WTC11 (cell line): ENCODE results near the gene CCL2. TPM values are rescaled to one million over a fixed set of nuclear protein-coding genes. Genes with fewer than 3 reads are reported as not detected.

ENCODE experiments used
- ATAC-seq: fragments of 200-7000 bp; cut with Tn5 transposase; 2 replicates; pipeline ENCODE4 v1.10.0; 2021; ENCODE audit warnings: mild to moderate bottlenecking, moderate library complexity
- CTCF ChIA-PET: fragments of 300-600 bp; sonication (Branson Sonifier 250); formaldehyde crosslinking; loops from one replicate; lab custom pipeline; 2021; ENCODE audit warnings: antibody characterized with exemption; lab: Charles Lee
- POLR2A ChIA-PET: fragments of 350-600 bp; sonication (Branson Sonifier 250); formaldehyde crosslinking; loops from one replicate; lab custom pipeline; 2021; ENCODE audit warnings: antibody characterized with exemption; lab: Charles Lee
- DNase-seq: peaks from one replicate; pipeline ENCODE4 v3.0.0; 2021; ENCODE audit warnings: low spot score
- H3K27ac Mint-ChIP-seq: 2 replicates; pipeline ENCODE4 v1.8.0; 2021; ENCODE audit warnings: mixed read lengths
- H3K27me3 Mint-ChIP-seq: 2 replicates; pipeline ENCODE4 v1.8.0; 2021; ENCODE audit warnings: low read depth, mild to moderate bottlenecking, moderate library complexity, mixed read lengths
- H3K36me3 Mint-ChIP-seq: 2 replicates; pipeline ENCODE4 v1.8.0; 2021; ENCODE audit warnings: mixed read lengths
- H3K4me1 Mint-ChIP-seq: 2 replicates; pipeline ENCODE4 v1.8.0; 2022; ENCODE audit warnings: mixed read lengths
- H3K4me3 Mint-ChIP-seq: 2 replicates; pipeline ENCODE4 v1.8.0; 2021; ENCODE audit warnings: mild to moderate bottlenecking, moderate library complexity, mixed read lengths
- H3K9me3 Mint-ChIP-seq: 2 replicates; pipeline ENCODE4 v1.8.0; 2021; ENCODE audit warnings: mixed read lengths
- ATF6 ChIP-seq: sonication (generic); formaldehyde crosslinking; IDR thresholded peaks from 2 replicates; pipeline ENCODE4 v1.8.1; 2023; ENCODE audit warnings: mild to moderate bottlenecking, missing genetic modification reagents
- CBFB ChIP-seq: sonication (generic); formaldehyde crosslinking; IDR thresholded peaks from 2 replicates; pipeline ENCODE4 v1.8.1; 2022; ENCODE audit warnings: mild to moderate bottlenecking, low read depth, missing genetic modification reagents
- CREB1 ChIP-seq: sonication (generic); formaldehyde crosslinking; IDR thresholded peaks from 2 replicates; pipeline ENCODE4 v1.8.0; 2023; ENCODE audit warnings: mild to moderate bottlenecking, missing genetic modification reagents
- CREM ChIP-seq: sonication (generic); formaldehyde crosslinking; IDR thresholded peaks from 2 replicates; pipeline ENCODE4 v1.8.1; 2022; ENCODE audit warnings: mild to moderate bottlenecking, missing genetic modification reagents, moderate library complexity
- EMX1 ChIP-seq: fragments of 250-450 bp; sonication (Bioruptor Pico); IDR thresholded peaks from 2 replicates; pipeline ENCODE4 v1.8.0; 2021; ENCODE audit warnings: mild to moderate bottlenecking
- GTF2I ChIP-seq: fragments of 250-450 bp; sonication (Bioruptor Pico); conservative IDR thresholded peaks from 2 replicates; pipeline ENCODE4 v1.4.0; 2021; ENCODE audit warnings: mild to moderate bottlenecking
- JUN ChIP-seq: sonication (generic); formaldehyde crosslinking; IDR thresholded peaks from 2 replicates; pipeline ENCODE4 v1.8.0; 2023; ENCODE audit warnings: mild to moderate bottlenecking, missing genetic modification reagents
- NR3C1 ChIP-seq: sonication (generic); formaldehyde crosslinking; conservative IDR thresholded peaks from 2 replicates; pipeline ENCODE4 v1.8.1; 2023; ENCODE audit warnings: low read depth, mild to moderate bottlenecking, missing genetic modification reagents
- PREB ChIP-seq: sonication (generic); formaldehyde crosslinking; IDR thresholded peaks from 2 replicates; pipeline ENCODE4 v1.8.1; 2022; ENCODE audit warnings: mild to moderate bottlenecking, missing genetic modification reagents, moderate library complexity, borderline replicate concordance
- PRRX2 ChIP-seq: fragments of 250-450 bp; sonication (Bioruptor Pico); IDR thresholded peaks from 2 replicates; pipeline ENCODE4 v1.8.0; 2021; ENCODE audit warnings: mild to moderate bottlenecking
- SOX15 ChIP-seq: fragments of 250-450 bp; sonication (Bioruptor Pico); IDR thresholded peaks from 2 replicates; pipeline ENCODE4 v1.9.0; 2021; ENCODE audit warnings: mild to moderate bottlenecking
- TEAD4 ChIP-seq: sonication (generic); formaldehyde crosslinking; IDR thresholded peaks from 2 replicates; pipeline ENCODE4 v1.8.0; 2022; ENCODE audit warnings: mild to moderate bottlenecking, missing genetic modification reagents
- USF1 ChIP-seq: sonication (generic); formaldehyde crosslinking; IDR thresholded peaks from 2 replicates; pipeline ENCODE4 v1.8.0; 2022; ENCODE audit warnings: mild to moderate bottlenecking, missing genetic modification reagents
- ZBTB21 ChIP-seq: sonication (generic); formaldehyde crosslinking; IDR thresholded peaks from 2 replicates; pipeline ENCODE4 v1.8.1; 2023; ENCODE audit warnings: mild to moderate bottlenecking, missing genetic modification reagents, borderline replicate concordance
- ZMAT4 ChIP-seq: fragments of 250-450 bp; sonication (Bioruptor Pico); IDR thresholded peaks from 2 replicates; pipeline ENCODE4 v1.9.0; 2021; ENCODE audit warnings: mild to moderate bottlenecking
- ZNF396 ChIP-seq: fragments of 250-450 bp; sonication (Bioruptor Pico); IDR thresholded peaks from 2 replicates; pipeline ENCODE4 v1.8.0; 2021; ENCODE audit warnings: mild to moderate bottlenecking, moderate library complexity, borderline replicate concordance
- total RNA-seq: library from RNA; stranded (reverse); gene quantifications from 3 replicates; pipeline ENCODE4 v1.2.3, GENCODE V29; 2021
- TF ChIP-seq, protein P1 (sequence below): fragments of 250-450 bp; sonication (Bioruptor Pico); IDR thresholded peaks from 2 replicates; pipeline ENCODE4 v1.9.0; 2021; ENCODE audit warnings: mild to moderate bottlenecking, borderline replicate concordance
- TF ChIP-seq, protein P2 (sequence below): sonication (generic); formaldehyde crosslinking; IDR thresholded peaks from 2 replicates; pipeline ENCODE4 v1.8.0; 2022; ENCODE audit warnings: missing genetic modification reagents
- TF ChIP-seq, protein P3 (sequence below): sonication (generic); formaldehyde crosslinking; IDR thresholded peaks from 2 replicates; pipeline ENCODE4 v1.8.1; 2022; ENCODE audit warnings: low read depth, missing genetic modification reagents, borderline replicate concordance
- TF ChIP-seq, protein P4 (sequence below): fragments of 200-600 bp; IDR thresholded peaks from 2 replicates; pipeline ENCODE4 v1.8.0; 2022; ENCODE audit warnings: antibody characterized with exemption

CCL2 gene
- total RNA-seq, 1 experiment from 2014 or later = 5.3 TPM

- H3K36me3 Mint-ChIP-seq = peaks cover 4% of the 10 kb centered on the region; the same call in 1 of the 2 replicates
- H3K27me3 Mint-ChIP-seq = peaks cover 23% of the 10 kb centered on the region
- POLR2A ChIA-PET = no interaction called here
- DNase-seq (no peak), ATAC-seq (no peak)
- no peak overlapping the region for H3K27ac Mint-ChIP-seq
- TF ChIP-seq GTF2I (no peak), JUN (CRISPR knock-in tag) (no peak), PRRX2 (CRISPR knock-in tag) (no peak), USF1 (CRISPR knock-in tag) (no peak), ZBTB21 (CRISPR knock-in tag) (no peak), CREB1 (CRISPR knock-in tag) (no peak), EMX1 (CRISPR knock-in tag) (no peak), ZMAT4 (CRISPR knock-in tag) (no peak), NR3C1 (no peak), CREM (no peak), ZNF396 (CRISPR knock-in tag) (no peak), PREB (no peak), TEAD4 (CRISPR knock-in tag) (no peak), CBFB (CRISPR knock-in tag) (no peak), ATF6 (no peak), SOX15 (CRISPR knock-in tag) (no peak)
- TF ChIP-seq, protein P1, sequence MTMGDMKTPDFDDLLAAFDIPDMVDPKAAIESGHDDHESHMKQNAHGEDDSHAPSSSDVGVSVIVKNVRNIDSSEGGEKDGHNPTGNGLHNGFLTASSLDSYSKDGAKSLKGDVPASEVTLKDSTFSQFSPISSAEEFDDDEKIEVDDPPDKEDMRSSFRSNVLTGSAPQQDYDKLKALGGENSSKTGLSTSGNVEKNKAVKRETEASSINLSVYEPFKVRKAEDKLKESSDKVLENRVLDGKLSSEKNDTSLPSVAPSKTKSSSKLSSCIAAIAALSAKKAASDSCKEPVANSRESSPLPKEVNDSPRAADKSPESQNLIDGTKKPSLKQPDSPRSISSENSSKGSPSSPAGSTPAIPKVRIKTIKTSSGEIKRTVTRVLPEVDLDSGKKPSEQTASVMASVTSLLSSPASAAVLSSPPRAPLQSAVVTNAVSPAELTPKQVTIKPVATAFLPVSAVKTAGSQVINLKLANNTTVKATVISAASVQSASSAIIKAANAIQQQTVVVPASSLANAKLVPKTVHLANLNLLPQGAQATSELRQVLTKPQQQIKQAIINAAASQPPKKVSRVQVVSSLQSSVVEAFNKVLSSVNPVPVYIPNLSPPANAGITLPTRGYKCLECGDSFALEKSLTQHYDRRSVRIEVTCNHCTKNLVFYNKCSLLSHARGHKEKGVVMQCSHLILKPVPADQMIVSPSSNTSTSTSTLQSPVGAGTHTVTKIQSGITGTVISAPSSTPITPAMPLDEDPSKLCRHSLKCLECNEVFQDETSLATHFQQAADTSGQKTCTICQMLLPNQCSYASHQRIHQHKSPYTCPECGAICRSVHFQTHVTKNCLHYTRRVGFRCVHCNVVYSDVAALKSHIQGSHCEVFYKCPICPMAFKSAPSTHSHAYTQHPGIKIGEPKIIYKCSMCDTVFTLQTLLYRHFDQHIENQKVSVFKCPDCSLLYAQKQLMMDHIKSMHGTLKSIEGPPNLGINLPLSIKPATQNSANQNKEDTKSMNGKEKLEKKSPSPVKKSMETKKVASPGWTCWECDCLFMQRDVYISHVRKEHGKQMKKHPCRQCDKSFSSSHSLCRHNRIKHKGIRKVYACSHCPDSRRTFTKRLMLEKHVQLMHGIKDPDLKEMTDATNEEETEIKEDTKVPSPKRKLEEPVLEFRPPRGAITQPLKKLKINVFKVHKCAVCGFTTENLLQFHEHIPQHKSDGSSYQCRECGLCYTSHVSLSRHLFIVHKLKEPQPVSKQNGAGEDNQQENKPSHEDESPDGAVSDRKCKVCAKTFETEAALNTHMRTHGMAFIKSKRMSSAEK = no peak
- TF ChIP-seq, protein P2, sequence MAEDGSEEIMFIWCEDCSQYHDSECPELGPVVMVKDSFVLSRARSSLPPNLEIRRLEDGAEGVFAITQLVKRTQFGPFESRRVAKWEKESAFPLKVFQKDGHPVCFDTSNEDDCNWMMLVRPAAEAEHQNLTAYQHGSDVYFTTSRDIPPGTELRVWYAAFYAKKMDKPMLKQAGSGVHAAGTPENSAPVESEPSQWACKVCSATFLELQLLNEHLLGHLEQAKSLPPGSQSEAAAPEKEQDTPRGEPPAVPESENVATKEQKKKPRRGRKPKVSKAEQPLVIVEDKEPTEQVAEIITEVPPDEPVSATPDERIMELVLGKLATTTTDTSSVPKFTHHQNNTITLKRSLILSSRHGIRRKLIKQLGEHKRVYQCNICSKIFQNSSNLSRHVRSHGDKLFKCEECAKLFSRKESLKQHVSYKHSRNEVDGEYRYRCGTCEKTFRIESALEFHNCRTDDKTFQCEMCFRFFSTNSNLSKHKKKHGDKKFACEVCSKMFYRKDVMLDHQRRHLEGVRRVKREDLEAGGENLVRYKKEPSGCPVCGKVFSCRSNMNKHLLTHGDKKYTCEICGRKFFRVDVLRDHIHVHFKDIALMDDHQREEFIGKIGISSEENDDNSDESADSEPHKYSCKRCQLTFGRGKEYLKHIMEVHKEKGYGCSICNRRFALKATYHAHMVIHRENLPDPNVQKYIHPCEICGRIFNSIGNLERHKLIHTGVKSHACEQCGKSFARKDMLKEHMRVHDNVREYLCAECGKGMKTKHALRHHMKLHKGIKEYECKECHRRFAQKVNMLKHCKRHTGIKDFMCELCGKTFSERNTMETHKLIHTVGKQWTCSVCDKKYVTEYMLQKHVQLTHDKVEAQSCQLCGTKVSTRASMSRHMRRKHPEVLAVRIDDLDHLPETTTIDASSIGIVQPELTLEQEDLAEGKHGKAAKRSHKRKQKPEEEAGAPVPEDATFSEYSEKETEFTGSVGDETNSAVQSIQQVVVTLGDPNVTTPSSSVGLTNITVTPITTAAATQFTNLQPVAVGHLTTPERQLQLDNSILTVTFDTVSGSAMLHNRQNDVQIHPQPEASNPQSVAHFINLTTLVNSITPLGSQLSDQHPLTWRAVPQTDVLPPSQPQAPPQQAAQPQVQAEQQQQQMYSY (CRISPR knock-in tag) = no peak
- TF ChIP-seq, protein P3, sequence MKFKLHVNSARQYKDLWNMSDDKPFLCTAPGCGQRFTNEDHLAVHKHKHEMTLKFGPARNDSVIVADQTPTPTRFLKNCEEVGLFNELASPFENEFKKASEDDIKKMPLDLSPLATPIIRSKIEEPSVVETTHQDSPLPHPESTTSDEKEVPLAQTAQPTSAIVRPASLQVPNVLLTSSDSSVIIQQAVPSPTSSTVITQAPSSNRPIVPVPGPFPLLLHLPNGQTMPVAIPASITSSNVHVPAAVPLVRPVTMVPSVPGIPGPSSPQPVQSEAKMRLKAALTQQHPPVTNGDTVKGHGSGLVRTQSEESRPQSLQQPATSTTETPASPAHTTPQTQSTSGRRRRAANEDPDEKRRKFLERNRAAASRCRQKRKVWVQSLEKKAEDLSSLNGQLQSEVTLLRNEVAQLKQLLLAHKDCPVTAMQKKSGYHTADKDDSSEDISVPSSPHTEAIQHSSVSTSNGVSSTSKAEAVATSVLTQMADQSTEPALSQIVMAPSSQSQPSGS (CRISPR knock-in tag) = no peak
- TF ChIP-seq, protein P4, sequence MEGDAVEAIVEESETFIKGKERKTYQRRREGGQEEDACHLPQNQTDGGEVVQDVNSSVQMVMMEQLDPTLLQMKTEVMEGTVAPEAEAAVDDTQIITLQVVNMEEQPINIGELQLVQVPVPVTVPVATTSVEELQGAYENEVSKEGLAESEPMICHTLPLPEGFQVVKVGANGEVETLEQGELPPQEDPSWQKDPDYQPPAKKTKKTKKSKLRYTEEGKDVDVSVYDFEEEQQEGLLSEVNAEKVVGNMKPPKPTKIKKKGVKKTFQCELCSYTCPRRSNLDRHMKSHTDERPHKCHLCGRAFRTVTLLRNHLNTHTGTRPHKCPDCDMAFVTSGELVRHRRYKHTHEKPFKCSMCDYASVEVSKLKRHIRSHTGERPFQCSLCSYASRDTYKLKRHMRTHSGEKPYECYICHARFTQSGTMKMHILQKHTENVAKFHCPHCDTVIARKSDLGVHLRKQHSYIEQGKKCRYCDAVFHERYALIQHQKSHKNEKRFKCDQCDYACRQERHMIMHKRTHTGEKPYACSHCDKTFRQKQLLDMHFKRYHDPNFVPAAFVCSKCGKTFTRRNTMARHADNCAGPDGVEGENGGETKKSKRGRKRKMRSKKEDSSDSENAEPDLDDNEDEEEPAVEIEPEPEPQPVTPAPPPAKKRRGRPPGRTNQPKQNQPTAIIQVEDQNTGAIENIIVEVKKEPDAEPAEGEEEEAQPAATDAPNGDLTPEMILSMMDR = no peak
- CTCF ChIA-PET = interaction anchor here (8.6 kb wide), 1 partner anchor 154 kb away, joined by 346 read pairs; the partner anchor contains the start of gene CCL1
- H3K4me1 Mint-ChIP-seq = no peaks in the 10 kb centered on the region
- peaks cover 23% of the 10 kb centered on the region for H3K9me3 Mint-ChIP-seq
- no peak overlapping the region for H3K4me3 Mint-ChIP-seq
Observed at GRCh38 chr17:34206569-34206968, 48.5 kb upstream of the CCL2 start.
